Stimulated activated CD8-positive, alpha-beta memory T cell treated with anti-CD3 and anti-CD28 coated beads, Interleukin-7, amount 100 ng/mL, for 48 hours (primary cell): ENCODE data around the gene SDHC.
"Not testable (repeated sequence)": the region's sequence is repeated elsewhere in the genome, so short reads cannot be mapped to it uniquely, and the experiment has no call there.

Source experiments
- DNase-seq, 2 donors: peaks; one replicate each; pipeline ENCODE4 v3.0.0-alpha.2; 2020; ENCODE audit warnings: low read depth in 1 of 2; ENCODE audit errors: extremely low read depth in 1 of 2

SDHC gene

GRCh38 chr1:161381707-161382106, 67.5 kb downstream of the SDHC start:
- DNase-seq, result no peak

- DNase-seq, result no peak
Observed at GRCh38 chr1:161382214-161383019, 68.2 kb downstream of the SDHC start.

GRCh38 chr1:161388639-161389038, 74.5 kb downstream of the SDHC start:
- DNase-seq, result no peak

DNA sequence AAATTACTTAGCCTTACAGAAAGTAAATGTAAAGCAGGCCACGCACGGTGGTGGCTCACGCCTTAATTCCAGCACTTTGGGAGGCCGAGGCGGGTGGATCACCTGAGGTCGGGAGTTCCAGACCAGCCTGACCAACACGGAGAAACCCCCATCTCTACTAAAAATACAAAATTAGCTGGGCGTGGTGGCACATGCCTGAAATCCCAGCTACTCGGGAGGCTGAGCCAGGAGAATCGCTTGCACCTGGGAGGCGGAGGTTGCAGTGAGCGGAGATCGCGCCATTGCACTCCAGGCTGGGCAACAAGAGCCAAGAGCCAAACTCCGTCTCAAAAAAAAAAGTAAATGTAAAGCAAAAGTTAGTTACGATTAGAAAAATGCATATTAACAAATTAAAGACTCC, 75.0 kb downstream of the SDHC start:
- DNase-seq, result not testable (repeated sequence)

GRCh38 chr1:161389691-161390558, 75.7 kb downstream of the SDHC start:
- peak; percentile 80 to 86 for DNase-seq

GRCh38 chr1:161390559-161390858, 76.3 kb downstream of the SDHC start:
- DNase-seq, result no peak

DNA sequence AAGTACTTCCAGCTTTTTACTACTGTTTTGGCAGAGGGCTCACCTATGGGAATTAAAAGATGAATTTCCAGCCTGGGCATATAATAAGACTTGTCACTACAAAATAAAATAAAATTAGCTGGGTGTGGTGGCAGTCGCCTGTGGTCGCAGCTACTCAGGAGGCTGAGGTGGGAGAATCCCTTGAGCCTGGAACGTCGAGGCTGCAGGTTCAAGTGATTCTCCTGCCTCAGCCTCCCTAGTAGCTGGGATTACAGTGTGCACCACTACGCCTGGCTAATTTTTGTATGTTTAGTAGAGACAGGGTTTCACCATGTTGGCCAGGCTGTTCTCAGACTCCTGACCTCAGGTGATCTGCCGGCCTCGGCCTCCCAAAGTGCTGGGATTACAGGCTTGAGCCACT, 77.0 kb downstream of the SDHC start:
- not testable (repeated sequence) for DNase-seq

DNA sequence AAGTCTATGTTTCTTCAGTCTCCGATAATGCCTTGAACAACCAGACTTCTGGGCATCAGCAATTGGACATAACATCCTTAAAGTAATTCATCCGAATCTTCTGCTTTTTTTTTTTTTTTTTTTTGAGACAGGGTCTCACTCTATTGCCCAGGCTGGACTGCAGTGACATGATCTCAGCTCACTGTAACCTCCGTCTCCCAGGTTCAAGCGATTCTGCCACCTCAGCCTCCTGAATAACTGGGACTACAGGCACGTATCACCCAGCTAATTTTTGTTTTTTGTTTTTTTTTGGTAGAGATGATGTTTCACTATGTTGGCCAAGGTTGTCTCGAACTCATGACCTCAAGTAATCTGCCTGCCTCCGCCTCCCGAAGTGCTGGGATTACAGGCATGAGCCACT, 77.4 kb downstream of the SDHC start:
- DNase-seq, result no peak

GRCh38 chr1:161393151-161393550, 79.0 kb downstream of the SDHC start:
- DNase-seq, result no peak

GRCh38 chr1:161397038-161397437, 82.9 kb downstream of the SDHC start:
- not testable (repeated sequence) for DNase-seq

- DNase-seq, result no peak
Observed at GRCh38 chr1:161398900-161399256, 84.7 kb downstream of the SDHC start.

DNA sequence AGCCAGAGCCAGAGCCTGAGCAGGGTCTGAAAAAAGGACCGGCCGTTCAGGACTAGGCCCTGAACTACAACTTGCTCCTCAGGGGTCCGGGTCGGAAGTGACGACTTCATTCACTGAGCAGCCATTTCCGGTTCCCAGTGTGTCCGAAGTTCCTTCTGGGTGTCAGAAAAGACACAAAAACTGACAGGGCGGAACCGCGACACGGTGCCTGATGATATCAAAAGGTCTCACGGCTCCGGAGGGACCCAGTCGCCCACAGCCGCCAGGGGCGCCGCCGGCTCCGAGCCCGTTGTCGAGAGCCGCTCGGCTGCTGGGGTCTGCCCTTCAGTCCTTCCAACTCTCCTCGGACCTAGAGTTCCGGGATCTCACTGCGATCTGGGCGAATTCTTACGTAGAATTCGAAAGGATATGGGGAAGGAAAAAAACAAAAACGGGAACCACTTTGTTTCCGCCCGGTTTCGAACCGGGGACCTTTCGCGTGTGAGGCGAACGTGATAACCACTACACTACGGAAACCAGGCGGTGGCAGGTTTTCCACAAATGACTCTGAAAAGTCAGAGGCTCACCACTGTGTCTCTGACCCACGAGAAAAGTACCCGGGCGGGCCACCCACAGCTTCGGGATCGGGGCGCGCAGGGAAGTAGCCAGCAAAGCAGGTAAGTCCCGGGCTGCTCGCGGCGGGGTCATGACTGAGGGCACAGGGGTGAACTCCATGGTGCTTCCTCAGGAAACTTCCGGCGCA, 85.2 kb downstream of the SDHC start:
- DNase-seq, result peak; percentile 74 to 83

GRCh38 chr1:161402446-161402845, 88.3 kb downstream of the SDHC start:
- no peak for DNase-seq

DNA sequence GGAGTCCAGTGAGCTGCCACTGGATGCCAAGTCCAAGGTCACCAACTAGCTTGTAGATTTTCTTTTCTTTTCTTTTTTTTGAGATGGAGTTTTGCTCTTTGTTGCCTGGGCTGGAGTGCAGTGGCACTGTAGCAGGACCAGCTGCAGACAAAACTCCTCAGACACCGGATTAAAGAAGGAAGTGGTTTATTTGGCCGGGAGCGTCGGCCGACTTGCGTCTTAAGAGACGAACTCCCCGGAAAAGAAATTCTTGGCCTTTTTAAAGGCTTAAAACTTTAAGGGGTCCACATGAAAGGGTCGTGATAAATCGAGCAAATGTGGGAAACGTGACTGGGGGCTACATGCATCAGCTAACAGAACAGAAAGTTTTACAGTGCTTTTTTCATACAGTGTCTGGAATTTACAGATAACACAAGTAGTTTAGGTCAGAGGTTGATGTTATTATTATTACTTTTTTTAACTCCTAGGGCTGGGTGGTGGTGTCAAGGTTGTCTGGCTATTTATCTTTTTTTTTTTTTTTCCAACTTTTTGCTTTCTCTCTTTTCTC, 89.9 kb downstream of the SDHC start:
- DNase-seq, result no peak

GRCh38 chr1:161406551-161406950, 92.4 kb downstream of the SDHC start:
- DNase-seq, result not testable (repeated sequence)

DNA sequence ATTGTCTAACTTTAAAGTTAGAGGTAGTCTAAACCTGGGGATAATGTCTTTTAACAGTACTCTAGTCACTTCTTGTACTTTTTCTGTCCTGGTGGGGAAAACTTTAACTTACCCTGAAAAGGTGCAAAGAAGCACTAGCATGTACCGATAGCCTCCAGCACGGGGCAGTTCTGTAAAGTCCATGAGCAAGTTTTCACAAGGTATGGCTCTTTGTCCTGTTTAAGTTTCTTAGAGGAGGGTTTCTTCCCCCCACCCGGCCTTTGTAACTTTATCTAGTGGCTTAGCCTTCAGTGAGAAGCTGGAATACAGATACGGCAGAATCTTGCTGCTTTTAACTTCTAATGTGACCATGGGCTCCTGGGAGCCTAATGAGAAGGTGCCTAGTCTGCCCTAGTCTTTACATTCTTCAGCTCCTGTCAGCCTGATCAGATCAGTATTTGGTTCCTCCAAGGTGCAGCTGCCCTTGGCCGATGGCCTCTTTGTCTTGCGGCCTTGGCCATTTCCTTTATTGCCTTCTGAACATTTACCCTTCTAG, 93.3 kb downstream of the SDHC start:
- no peak for DNase-seq

DNA sequence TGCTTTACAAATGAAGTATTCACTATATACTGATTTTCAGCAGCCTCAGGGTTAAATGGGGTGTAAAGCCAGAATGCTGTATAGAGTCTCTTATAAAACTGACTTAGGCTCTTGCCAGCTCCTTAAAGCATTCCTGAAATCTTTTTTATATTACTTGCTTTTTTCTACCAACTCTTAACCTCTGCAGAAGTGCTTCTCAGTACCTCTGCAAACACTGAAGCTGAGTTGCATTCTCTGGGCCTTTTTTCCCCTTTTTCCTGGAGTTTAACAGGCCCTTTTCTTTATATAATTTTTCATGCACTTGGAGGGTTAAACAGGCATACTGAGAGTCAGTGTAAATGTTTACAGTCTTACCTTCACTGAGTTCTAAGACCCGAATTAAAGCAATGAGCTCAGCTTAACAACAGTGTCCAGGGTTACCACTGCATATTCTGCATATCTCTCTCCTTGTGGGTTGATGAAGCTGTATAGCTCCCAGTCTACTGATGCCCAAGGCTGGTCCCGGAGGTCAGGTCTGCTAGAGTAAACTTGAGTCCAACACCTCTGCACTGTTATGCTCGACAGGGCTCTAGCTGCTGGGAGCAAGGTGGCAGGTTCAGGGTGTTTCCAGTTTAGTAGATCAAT, 94.4 kb downstream of the SDHC start:
- DNase-seq, result no peak

GRCh38 chr1:161409848-161410635, 95.9 kb downstream of the SDHC start:
- not testable (repeated sequence) for DNase-seq

- DNase-seq, result not testable (repeated sequence)
Observed at GRCh38 chr1:161410636-161410970, 96.4 kb downstream of the SDHC start.
